ENCODE results near the gene GINM1.

Gene GINM1

GRCh38 chr6:149593408-149593807 is 27.2 kb downstream of the GINM1 start:
- FAIRE-seq (no peak), DNase-seq (ENCODE audit: insufficient read length, low spot score) (no peak)
- no peak for TF ChIP-seq CTCF (IDR thresholded peaks at IDR 0.05; ENCODE audit: insufficient read depth, missing control alignments)

GRCh38 chr6:149600508-149600907 is 34.3 kb downstream of the GINM1 start:
- TF ChIP-seq CTCF (IDR thresholded peaks at IDR 0.05; ENCODE audit: insufficient read depth, missing control alignments): no peak
- no peak for DNase-seq (ENCODE audit: insufficient read length, low spot score)
- FAIRE-seq: no peak

- TF ChIP-seq CTCF (IDR thresholded peaks at IDR 0.05; ENCODE audit: insufficient read depth, missing control alignments): no peak
- FAIRE-seq (no peak), DNase-seq (ENCODE audit: insufficient read length, low spot score) (no peak)
Observed at GRCh38 chr6:149608381-149608982, 42.3 kb downstream of the GINM1 start.

- DNase-seq (ENCODE audit: insufficient read length, low spot score) (no peak), FAIRE-seq (no peak)
- TF ChIP-seq CTCF (IDR thresholded peaks at IDR 0.05; ENCODE audit: insufficient read depth, missing control alignments): no peak
Observed at GRCh38 chr6:149614337-149614736, 48.2 kb downstream of the GINM1 start.

- DNase-seq (ENCODE audit: insufficient read length, low spot score) (no peak), FAIRE-seq (no peak)
- TF ChIP-seq CTCF (IDR thresholded peaks at IDR 0.05; ENCODE audit: insufficient read depth, missing control alignments): no peak
Observed at GRCh38 chr6:149615805-149616204, 49.6 kb downstream of the GINM1 start.

GRCh38 chr6:149627672-149628071 is 61.5 kb downstream of the GINM1 start:
- TF ChIP-seq CTCF (IDR thresholded peaks at IDR 0.05; ENCODE audit: insufficient read depth, missing control alignments): no peak
- DNase-seq (ENCODE audit: insufficient read length, low spot score): no peak
- FAIRE-seq: no peak

- DNase-seq (ENCODE audit: insufficient read length, low spot score): no peak
- TF ChIP-seq CTCF (IDR thresholded peaks at IDR 0.05; ENCODE audit: insufficient read depth, missing control alignments): no peak
- FAIRE-seq: no peak
Observed at GRCh38 chr6:149628875-149629510, 62.8 kb downstream of the GINM1 start.

Measured in D721Med (cell line).